ENCODE measurements around the gene FERMT2.

DNA sequence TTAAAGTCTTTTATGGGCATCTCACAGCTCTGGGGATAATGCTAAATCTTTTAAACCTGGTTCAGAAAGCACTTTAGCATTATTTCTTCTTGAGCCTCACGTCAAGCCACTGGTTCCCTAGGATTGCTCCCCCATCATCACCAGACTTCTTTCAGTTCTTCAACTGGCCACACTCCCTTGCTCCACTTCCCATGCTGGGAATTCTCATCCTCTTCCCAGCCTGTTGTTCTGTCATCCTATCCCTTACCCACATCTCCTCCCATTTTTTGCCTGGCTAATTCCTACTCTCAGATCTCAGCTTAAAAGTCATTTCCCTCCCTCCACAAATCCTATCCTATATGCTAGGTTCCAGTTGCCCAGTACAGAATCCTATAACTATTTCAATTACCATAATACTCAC lies 14.4 kb downstream of the FERMT2 start:
- TF ChIP-seq CTCF (IDR thresholded peaks at IDR 0.05; ENCODE audit: insufficient read depth, low read depth, low read length) = no peak
- TF ChIP-seq EZH2 (IDR thresholded peaks at IDR 0.05; ENCODE audit: insufficient read depth, low read length) = no peak
